Testis (tissue), 2 donors: ENCODE results near the gene ARMC3.

Experiments
- POLR2A ChIP-seq: fragments of 450-650 bp; IDR thresholded peaks from one replicate; pipeline ENCODE4 v1.6.1; 2017; ENCODE audit warnings: antibody characterized with exemption, mild to moderate bottlenecking, moderate library complexity
- TF ChIP-seq, protein P1 (sequence below), 3 experiments: fragments of 450-650 bp in 2 of 3; fragments of 200-600 bp in 1 of 3; sonication (generic) in 1 of 3; IDR thresholded peaks; one replicate each; pipeline ENCODE4 v1.5.1; 2016 to 2019; ENCODE audit warnings: antibody characterized with exemption in 3 of 3, mild to moderate bottlenecking in 2 of 3, moderate library complexity in 1 of 3

DNA sequence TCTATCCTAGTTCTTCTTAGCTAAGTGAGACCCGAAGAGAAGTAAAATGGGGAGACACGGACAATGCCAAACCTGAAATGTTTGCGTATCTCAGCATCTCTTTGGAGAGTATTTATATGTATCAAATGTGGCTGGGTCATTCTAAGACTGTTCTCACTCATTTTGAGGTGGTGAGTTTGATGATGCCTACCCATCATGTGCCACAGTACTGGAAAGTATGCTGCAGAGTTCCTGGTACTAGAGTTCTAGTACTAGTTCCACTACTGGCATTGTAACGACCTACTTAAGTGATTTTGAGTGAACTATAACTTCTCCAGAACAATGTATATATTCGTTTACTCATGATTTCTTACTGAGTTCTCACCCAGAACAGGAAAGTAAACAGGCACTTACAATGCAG, 41.9 kb downstream of the ARMC3 start:
- TF ChIP-seq, protein P1, sequence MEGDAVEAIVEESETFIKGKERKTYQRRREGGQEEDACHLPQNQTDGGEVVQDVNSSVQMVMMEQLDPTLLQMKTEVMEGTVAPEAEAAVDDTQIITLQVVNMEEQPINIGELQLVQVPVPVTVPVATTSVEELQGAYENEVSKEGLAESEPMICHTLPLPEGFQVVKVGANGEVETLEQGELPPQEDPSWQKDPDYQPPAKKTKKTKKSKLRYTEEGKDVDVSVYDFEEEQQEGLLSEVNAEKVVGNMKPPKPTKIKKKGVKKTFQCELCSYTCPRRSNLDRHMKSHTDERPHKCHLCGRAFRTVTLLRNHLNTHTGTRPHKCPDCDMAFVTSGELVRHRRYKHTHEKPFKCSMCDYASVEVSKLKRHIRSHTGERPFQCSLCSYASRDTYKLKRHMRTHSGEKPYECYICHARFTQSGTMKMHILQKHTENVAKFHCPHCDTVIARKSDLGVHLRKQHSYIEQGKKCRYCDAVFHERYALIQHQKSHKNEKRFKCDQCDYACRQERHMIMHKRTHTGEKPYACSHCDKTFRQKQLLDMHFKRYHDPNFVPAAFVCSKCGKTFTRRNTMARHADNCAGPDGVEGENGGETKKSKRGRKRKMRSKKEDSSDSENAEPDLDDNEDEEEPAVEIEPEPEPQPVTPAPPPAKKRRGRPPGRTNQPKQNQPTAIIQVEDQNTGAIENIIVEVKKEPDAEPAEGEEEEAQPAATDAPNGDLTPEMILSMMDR (IDR thresholded peaks at IDR 0.05), result no peak
- no peak for TF ChIP-seq POLR2A
